ENCODE data around the gene NECTIN1.

The NECTIN1 gene

GRCh38 chr11:119765628-119766027, 36.6 kb upstream of the NECTIN1 start:
- Histone ChIP-seq H3K27ac (ENCODE audit: low read depth, low read length) (no peak overlapping the region), H3K4me1 (ENCODE audit: control insufficient read depth, insufficient read depth, low read length) (peaks cover 9% of the 10 kb centered on the region; the same call in 1 of the 2 replicates), H3K9me3 (ENCODE audit: control insufficient read depth, insufficient read depth, low read depth, low read length) (0 out of 2 replicates have a peak, but pooled peaks cover 2% of the 10 kb centered on the region), H3K9ac (ENCODE audit: low read length) (no peak overlapping the region), H3K36me3 (ENCODE audit: control insufficient read depth, insufficient read depth, low read length) (no peaks in the 10 kb centered on the region), H3K4me3 (ENCODE audit: low read depth, low read length) (no peak overlapping the region), H3K27me3 (ENCODE audit: control insufficient read depth, insufficient read depth, low read length) (no peaks in the 10 kb centered on the region)

GRCh38 chr11:119764108-119764868, 35.3 kb upstream of the NECTIN1 start:
- H3K27ac ChIP-seq (ENCODE audit: low read depth, low read length), result no peak overlapping the region
- H3K9me3 ChIP-seq (ENCODE audit: control insufficient read depth, insufficient read depth, low read depth, low read length), result 0 out of 2 replicates have a peak, but pooled peaks cover 2% of the 10 kb centered on the region
- H3K4me3 ChIP-seq (ENCODE audit: low read depth, low read length), result no peak overlapping the region
- no peak overlapping the region for H3K9ac ChIP-seq (ENCODE audit: low read length)
- peaks cover 16% of the 10 kb centered on the region; the same call in 1 of the 2 replicates for H3K4me1 ChIP-seq (ENCODE audit: control insufficient read depth, insufficient read depth, low read length)
- H3K27me3 ChIP-seq (ENCODE audit: control insufficient read depth, insufficient read depth, low read length), result no peaks in the 10 kb centered on the region
- H3K36me3 ChIP-seq (ENCODE audit: control insufficient read depth, insufficient read depth, low read length), result no peaks in the 10 kb centered on the region

- H3K4me1 ChIP-seq (ENCODE audit: control insufficient read depth, insufficient read depth, low read length), result peaks cover 21% of the 10 kb centered on the region; the same call in 1 of the 2 replicates
- no peak overlapping the region for H3K4me3 ChIP-seq (ENCODE audit: low read depth, low read length)
- H3K36me3 ChIP-seq (ENCODE audit: control insufficient read depth, insufficient read depth, low read length), result no peaks in the 10 kb centered on the region
- H3K9me3 ChIP-seq (ENCODE audit: control insufficient read depth, insufficient read depth, low read depth, low read length), result 0 out of 2 replicates have a peak, but pooled peaks cover 2% of the 10 kb centered on the region
- H3K27ac ChIP-seq (ENCODE audit: low read depth, low read length), result no peak overlapping the region
- H3K27me3 ChIP-seq (ENCODE audit: control insufficient read depth, insufficient read depth, low read length), result no peaks in the 10 kb centered on the region
- no peak overlapping the region for H3K9ac ChIP-seq (ENCODE audit: low read length)
Measured at GRCh38 chr11:119763071-119763728, 34.2 kb upstream of the NECTIN1 start.

GRCh38 chr11:119759747-119760412, 30.9 kb upstream of the NECTIN1 start:
- Histone ChIP-seq H3K27ac (ENCODE audit: low read depth, low read length) (no peak overlapping the region), H3K9me3 (ENCODE audit: control insufficient read depth, insufficient read depth, low read depth, low read length) (no peaks in the 10 kb centered on the region), H3K4me1 (ENCODE audit: control insufficient read depth, insufficient read depth, low read length) (peaks cover 34% of the 10 kb centered on the region), H3K27me3 (ENCODE audit: control insufficient read depth, insufficient read depth, low read length) (no peaks in the 10 kb centered on the region), H3K9ac (ENCODE audit: low read length) (no peak overlapping the region), H3K36me3 (ENCODE audit: control insufficient read depth, insufficient read depth, low read length) (no peaks in the 10 kb centered on the region), H3K4me3 (ENCODE audit: low read depth, low read length) (no peak overlapping the region)

GRCh38 chr11:119759324-119759723, 30.3 kb upstream of the NECTIN1 start:
- Histone ChIP-seq H3K4me3 (ENCODE audit: low read depth, low read length) (no peak overlapping the region), H3K27ac (ENCODE audit: low read depth, low read length) (no peak overlapping the region), H3K9me3 (ENCODE audit: control insufficient read depth, insufficient read depth, low read depth, low read length) (no peaks in the 10 kb centered on the region), H3K4me1 (ENCODE audit: control insufficient read depth, insufficient read depth, low read length) (peaks cover 32% of the 10 kb centered on the region), H3K36me3 (ENCODE audit: control insufficient read depth, insufficient read depth, low read length) (no peaks in the 10 kb centered on the region), H3K9ac (ENCODE audit: low read length) (no peak overlapping the region), H3K27me3 (ENCODE audit: control insufficient read depth, insufficient read depth, low read length) (no peaks in the 10 kb centered on the region)

GRCh38 chr11:119758291-119758690, 29.3 kb upstream of the NECTIN1 start:
- no peak overlapping the region for H3K27ac ChIP-seq (ENCODE audit: low read depth, low read length)
- no peaks in the 10 kb centered on the region for H3K9me3 ChIP-seq (ENCODE audit: control insufficient read depth, insufficient read depth, low read depth, low read length)
- H3K4me3 ChIP-seq (ENCODE audit: low read depth, low read length), result no peak overlapping the region
- no peak overlapping the region for H3K9ac ChIP-seq (ENCODE audit: low read length)
- H3K36me3 ChIP-seq (ENCODE audit: control insufficient read depth, insufficient read depth, low read length), result no peaks in the 10 kb centered on the region
- peaks cover 28% of the 10 kb centered on the region for H3K4me1 ChIP-seq (ENCODE audit: control insufficient read depth, insufficient read depth, low read length)
- no peaks in the 10 kb centered on the region for H3K27me3 ChIP-seq (ENCODE audit: control insufficient read depth, insufficient read depth, low read length)

- Histone ChIP-seq H3K9me3 (ENCODE audit: control insufficient read depth, insufficient read depth, low read depth, low read length) (no peaks in the 10 kb centered on the region), H3K36me3 (ENCODE audit: control insufficient read depth, insufficient read depth, low read length) (no peaks in the 10 kb centered on the region), H3K9ac (ENCODE audit: low read length) (no peak overlapping the region), H3K4me1 (ENCODE audit: control insufficient read depth, insufficient read depth, low read length) (peaks cover 26% of the 10 kb centered on the region), H3K27me3 (ENCODE audit: control insufficient read depth, insufficient read depth, low read length) (no peaks in the 10 kb centered on the region), H3K27ac (ENCODE audit: low read depth, low read length) (no peak overlapping the region), H3K4me3 (ENCODE audit: low read depth, low read length) (no peak overlapping the region)
Measured at GRCh38 chr11:119757378-119757777, 28.4 kb upstream of the NECTIN1 start.

GRCh38 chr11:119756169-119756865, 27.3 kb upstream of the NECTIN1 start:
- no peak overlapping the region for H3K4me3 ChIP-seq (ENCODE audit: low read depth, low read length)
- no peaks in the 10 kb centered on the region for H3K9me3 ChIP-seq (ENCODE audit: control insufficient read depth, insufficient read depth, low read depth, low read length)
- H3K27ac ChIP-seq (ENCODE audit: low read depth, low read length), result no peak overlapping the region
- no peak overlapping the region for H3K9ac ChIP-seq (ENCODE audit: low read length)
- peaks cover 26% of the 10 kb centered on the region for H3K4me1 ChIP-seq (ENCODE audit: control insufficient read depth, insufficient read depth, low read length)
- H3K36me3 ChIP-seq (ENCODE audit: control insufficient read depth, insufficient read depth, low read length), result no peaks in the 10 kb centered on the region
- H3K27me3 ChIP-seq (ENCODE audit: control insufficient read depth, insufficient read depth, low read length), result peaks cover 6% of the 10 kb centered on the region; the same call in 1 of the 2 replicates

- H3K27me3 ChIP-seq (ENCODE audit: control insufficient read depth, insufficient read depth, low read length), result peaks cover 6% of the 10 kb centered on the region; the same call in 1 of the 2 replicates
- no peaks in the 10 kb centered on the region for H3K9me3 ChIP-seq (ENCODE audit: control insufficient read depth, insufficient read depth, low read depth, low read length)
- no peak overlapping the region for H3K27ac ChIP-seq (ENCODE audit: low read depth, low read length)
- peaks cover 26% of the 10 kb centered on the region for H3K4me1 ChIP-seq (ENCODE audit: control insufficient read depth, insufficient read depth, low read length)
- H3K9ac ChIP-seq (ENCODE audit: low read length), result no peak overlapping the region
- no peak overlapping the region for H3K4me3 ChIP-seq (ENCODE audit: low read depth, low read length)
- no peaks in the 10 kb centered on the region for H3K36me3 ChIP-seq (ENCODE audit: control insufficient read depth, insufficient read depth, low read length)
Measured at GRCh38 chr11:119755356-119756071, 26.5 kb upstream of the NECTIN1 start.

- Histone ChIP-seq H3K9ac (ENCODE audit: low read length) (no peak overlapping the region), H3K27me3 (ENCODE audit: control insufficient read depth, insufficient read depth, low read length) (peaks cover 6% of the 10 kb centered on the region; the same call in 1 of the 2 replicates), H3K27ac (ENCODE audit: low read depth, low read length) (no peak overlapping the region), H3K4me3 (ENCODE audit: low read depth, low read length) (no peak overlapping the region), H3K36me3 (ENCODE audit: control insufficient read depth, insufficient read depth, low read length) (no peaks in the 10 kb centered on the region), H3K9me3 (ENCODE audit: control insufficient read depth, insufficient read depth, low read depth, low read length) (no peaks in the 10 kb centered on the region), H3K4me1 (ENCODE audit: control insufficient read depth, insufficient read depth, low read length) (peaks cover 24% of the 10 kb centered on the region)
Measured at GRCh38 chr11:119754656-119755355, 25.8 kb upstream of the NECTIN1 start.

Data from HUES6 (cell line).